Muscle of back (tissue), 11 donors: ENCODE measurements around the gene PSMC4. TPM values are rescaled to one million over a fixed set of nuclear protein-coding genes. Genes with fewer than 3 reads are reported as not detected.
A peak's percentile ranks its signal among the peaks of the same experiment; 100 is the strongest.
"Not testable (repeated sequence)": the region's sequence is repeated elsewhere in the genome, so short reads cannot be mapped to it uniquely, and the experiment has no call there.

Experiments used
- DNase-seq, 3 donors: peaks; one replicate each; pipeline versions ENCODE4 v3.0.0 to v3.0.0-alpha.2; 2013
- polyA plus RNA-seq, 10 donors: library from polyadenylated mRNA; unstranded; fragments of 120-200 nt; gene quantifications; one replicate each; pipeline ENCODE4 v1.2.1, GENCODE V29; 2013; ENCODE audit not compliant: insufficient read length in 10 of 10

Gene PSMC4
- polyA plus RNA-seq, 10 donors, result 46.0 to 62.9 (median 54.0) TPM

- DNase-seq, result peak in 2 of 3 donors; percentile 19 to 49
Observed at GRCh38 chr19:39941615-39942365, 29.2 kb upstream of the PSMC4 start.

GRCh38 chr19:39942366-39942730 lies 28.6 kb upstream of the PSMC4 start:
- DNase-seq, result no peak

- no peak for DNase-seq
Observed at GRCh38 chr19:39943586-39943985, 27.4 kb upstream of the PSMC4 start.

- no peak for DNase-seq
Observed at GRCh38 chr19:39946532-39946931, 24.4 kb upstream of the PSMC4 start.

GRCh38 chr19:39949026-39949747 lies 21.8 kb upstream of the PSMC4 start:
- DNase-seq, result no peak

- DNase-seq, result no peak
Observed at GRCh38 chr19:39951065-39951650, 19.8 kb upstream of the PSMC4 start.

- DNase-seq, result no peak
Observed at GRCh38 chr19:39951686-39952085, 19.3 kb upstream of the PSMC4 start.

- DNase-seq, result no peak
Observed at GRCh38 chr19:39953915-39954314, 17.1 kb upstream of the PSMC4 start.

- not testable (repeated sequence) for DNase-seq
Observed at GRCh38 chr19:39957886-39958285, 13.1 kb upstream of the PSMC4 start.

- DNase-seq, result not testable (repeated sequence)
Observed at GRCh38 chr19:39958942-39959341, 12.0 kb upstream of the PSMC4 start.

GRCh38 chr19:39959407-39959806 lies 11.6 kb upstream of the PSMC4 start:
- not testable (repeated sequence) for DNase-seq

- no peak for DNase-seq
Observed at GRCh38 chr19:39963898-39964297, 7.1 kb upstream of the PSMC4 start.

- no peak for DNase-seq
Observed at GRCh38 chr19:39966617-39967016, 4.3 kb upstream of the PSMC4 start.

- DNase-seq, result no peak
Observed at GRCh38 chr19:39967561-39967960, 3.4 kb upstream of the PSMC4 start.

- DNase-seq, result no peak
Observed at GRCh38 chr19:39968789-39969188, 2.2 kb upstream of the PSMC4 start.

- DNase-seq, result no peak
Observed at GRCh38 chr19:39969266-39969665, 1.7 kb upstream of the PSMC4 start.

- no peak for DNase-seq
Observed at GRCh38 chr19:39969681-39970424, 1.1 kb upstream of the PSMC4 start.

GRCh38 chr19:39970425-39970674 lies 615 bp upstream of the PSMC4 start:
- no peak for DNase-seq

GRCh38 chr19:39971380-39972035 lies 543 bp downstream of the PSMC4 start:
- no peak for DNase-seq

- no peak for DNase-seq
Observed at GRCh38 chr19:39974377-39975155, 3.6 kb downstream of the PSMC4 start.

- no peak for DNase-seq
Observed at GRCh38 chr19:39982883-39983282, 11.9 kb downstream of the PSMC4 start.
